MM.1S (cell line): ENCODE measurements around the gene CD3D.

Experiments used
- DNase-seq: peaks from one replicate; pipeline ENCODE4 v3.0.0-alpha.2; 2015
- H2AFZ ChIP-seq: fragments of 300-600 bp; sonication (generic); 2 replicates; pipeline ENCODE4 v1.6.0; 2016; ENCODE audit warnings: antibody characterized with exemption, low read length
- H3F3A ChIP-seq: fragments of 300-600 bp; sonication (generic); 2 replicates; pipeline ENCODE4 v1.6.1; 2016; ENCODE audit warnings: mild to moderate bottlenecking, antibody characterized with exemption, low read length, moderate library complexity, mixed read lengths; ENCODE audit not compliant: insufficient read depth
- H3K27ac ChIP-seq: fragments of 300-600 bp; sonication (generic); 2 replicates; pipeline ENCODE4 v1.5.1; 2016; ENCODE audit warnings: mild to moderate bottlenecking, low read length
- H3K27me3 ChIP-seq: fragments of 300-600 bp; sonication (generic); replicated peaks from 2 replicates; pipeline ENCODE4 v1.6.0; 2016; ENCODE audit warnings: low read length; ENCODE audit not compliant: insufficient read depth
- H3K36me3 ChIP-seq: fragments of 300-600 bp; sonication (generic); replicated peaks from 2 replicates; pipeline ENCODE4 v1.6.1; 2016; ENCODE audit warnings: mild to moderate bottlenecking, low read length, mixed read lengths; ENCODE audit not compliant: insufficient read depth
- H3K4me1 ChIP-seq: fragments of 300-600 bp; sonication (generic); 2 replicates; pipeline ENCODE4 v1.6.1; 2016; ENCODE audit warnings: low read length, mixed read lengths
- H3K4me2 ChIP-seq: fragments of 300-600 bp; sonication (generic); 2 replicates; pipeline ENCODE4 v1.6.0; 2016; ENCODE audit warnings: low read depth, low read length
- H3K4me3 ChIP-seq: fragments of 300-600 bp; sonication (generic); 2 replicates; pipeline ENCODE4 v1.5.1; 2016; ENCODE audit warnings: low read length, mixed read lengths
- H3K79me2 ChIP-seq: fragments of 300-600 bp; sonication (generic); 2 replicates; pipeline ENCODE4 v1.6.1; 2016; ENCODE audit warnings: mixed run types, low read length, mixed read lengths
- H3K9ac ChIP-seq: fragments of 300-600 bp; sonication (generic); 2 replicates; pipeline ENCODE4 v1.6.1; 2016; ENCODE audit warnings: low read length, mixed read lengths
- H3K9me2 ChIP-seq: fragments of 300-600 bp; sonication (generic); replicated peaks from 2 replicates; pipeline ENCODE4 v1.6.1; 2016; ENCODE audit warnings: mild to moderate bottlenecking, low read length, mixed read lengths; ENCODE audit not compliant: insufficient read depth
- H3K9me3 ChIP-seq: fragments of 300-600 bp; sonication (generic); replicated peaks from 2 replicates; pipeline ENCODE4 v1.6.1; 2016; ENCODE audit warnings: mild to moderate bottlenecking, low read length, mixed read lengths; ENCODE audit not compliant: insufficient read depth
- H4K20me1 ChIP-seq: fragments of 300-600 bp; sonication (generic); 2 replicates; pipeline ENCODE4 v1.6.1; 2016; ENCODE audit warnings: mild to moderate bottlenecking, low read length, moderate library complexity, mixed read lengths; ENCODE audit not compliant: insufficient read depth
- EZH2 ChIP-seq: fragments of 300-600 bp; sonication (generic); optimal IDR thresholded peaks from 2 replicates; pipeline ENCODE3; 2017; ENCODE audit warnings: low read depth, mild to moderate bottlenecking, antibody characterized with exemption, low read length, mixed read lengths
- EZH2phosphoT487 ChIP-seq: fragments of 300-600 bp; sonication (generic); IDR thresholded peaks from 2 replicates; pipeline ENCODE4 v1.6.1; 2018; ENCODE audit warnings: antibody characterized with exemption, low read length
- TF ChIP-seq, protein P1 (sequence below): fragments of 300-600 bp; sonication (generic); IDR thresholded peaks from 2 replicates; pipeline ENCODE4 v1.5.1; 2016; ENCODE audit warnings: antibody characterized with exemption, low read length, mixed read lengths

CD3D gene

DNA sequence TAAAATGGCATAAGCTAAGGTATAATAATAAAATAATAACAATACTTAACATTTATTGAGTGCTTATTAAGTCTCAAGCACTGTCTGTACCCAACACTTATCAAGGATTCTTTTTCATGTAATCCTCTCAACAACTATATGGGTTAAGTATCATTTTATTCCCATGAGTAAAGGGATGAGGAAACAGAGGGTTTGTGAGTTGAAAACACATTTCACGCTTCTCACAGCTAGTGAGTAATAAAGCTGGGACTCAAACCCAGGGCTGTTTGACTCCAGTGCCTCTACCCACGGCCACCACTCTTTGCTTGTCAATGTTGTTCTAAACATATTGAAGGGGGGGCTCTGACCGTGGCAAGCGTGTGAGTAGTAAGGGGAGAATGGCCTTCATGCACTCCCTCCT, 29.3 kb downstream of the CD3D start:
- Histone ChIP-seq H3K79me2 (no peaks in the 10 kb centered on the region), H3K4me3 (no peak overlapping the region), H3K36me3 (no peaks in the 10 kb centered on the region), H3K9me3 (no peaks in the 10 kb centered on the region), H2AFZ (no peak overlapping the region), H3K4me2 (no peak overlapping the region), H3K9ac (no peak overlapping the region), H3F3A (peaks cover 5% of the 10 kb centered on the region; the same call in 1 of the 2 replicates), H4K20me1 (no peaks in the 10 kb centered on the region), H3K27me3 (no peaks in the 10 kb centered on the region), H3K9me2 (no peaks in the 10 kb centered on the region), H3K4me1 (peaks cover 16% of the 10 kb centered on the region), H3K27ac (no peak overlapping the region)
- TF ChIP-seq EZH2phosphoT487 (no peak), EZH2 (no peak)
- TF ChIP-seq, protein P1, sequence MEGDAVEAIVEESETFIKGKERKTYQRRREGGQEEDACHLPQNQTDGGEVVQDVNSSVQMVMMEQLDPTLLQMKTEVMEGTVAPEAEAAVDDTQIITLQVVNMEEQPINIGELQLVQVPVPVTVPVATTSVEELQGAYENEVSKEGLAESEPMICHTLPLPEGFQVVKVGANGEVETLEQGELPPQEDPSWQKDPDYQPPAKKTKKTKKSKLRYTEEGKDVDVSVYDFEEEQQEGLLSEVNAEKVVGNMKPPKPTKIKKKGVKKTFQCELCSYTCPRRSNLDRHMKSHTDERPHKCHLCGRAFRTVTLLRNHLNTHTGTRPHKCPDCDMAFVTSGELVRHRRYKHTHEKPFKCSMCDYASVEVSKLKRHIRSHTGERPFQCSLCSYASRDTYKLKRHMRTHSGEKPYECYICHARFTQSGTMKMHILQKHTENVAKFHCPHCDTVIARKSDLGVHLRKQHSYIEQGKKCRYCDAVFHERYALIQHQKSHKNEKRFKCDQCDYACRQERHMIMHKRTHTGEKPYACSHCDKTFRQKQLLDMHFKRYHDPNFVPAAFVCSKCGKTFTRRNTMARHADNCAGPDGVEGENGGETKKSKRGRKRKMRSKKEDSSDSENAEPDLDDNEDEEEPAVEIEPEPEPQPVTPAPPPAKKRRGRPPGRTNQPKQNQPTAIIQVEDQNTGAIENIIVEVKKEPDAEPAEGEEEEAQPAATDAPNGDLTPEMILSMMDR = no peak
- no peak for DNase-seq

DNA sequence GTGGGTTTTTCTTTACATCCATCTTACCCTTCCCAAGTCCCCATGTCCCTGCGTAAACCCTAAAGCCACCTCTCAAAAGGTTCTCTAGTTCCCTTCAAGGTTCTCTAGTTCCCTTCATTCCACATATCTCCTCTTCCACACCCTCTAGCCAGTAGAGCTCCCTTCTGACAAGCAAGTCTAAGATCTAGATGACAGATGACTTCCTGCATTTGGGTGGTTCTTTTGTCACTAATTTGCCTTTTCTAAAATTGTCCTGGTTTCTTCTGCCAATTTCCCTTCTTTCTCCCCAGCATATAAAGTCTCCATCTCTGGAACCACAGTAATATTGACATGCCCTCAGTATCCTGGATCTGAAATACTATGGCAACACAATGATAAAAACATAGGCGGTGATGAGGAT, 30.2 kb downstream of the CD3D start:
- no peak overlapping the region for H3K9ac ChIP-seq
- H2AFZ ChIP-seq = no peak overlapping the region
- no peaks in the 10 kb centered on the region for H3K9me3 ChIP-seq
- H3K4me2 ChIP-seq = no peak overlapping the region
- H3K27ac ChIP-seq = no peak overlapping the region
- no peak for TF ChIP-seq EZH2phosphoT487
- no peak for TF ChIP-seq EZH2
- DNase-seq = no peak
- no peak overlapping the region for H3K4me3 ChIP-seq
- peaks cover 5% of the 10 kb centered on the region; the same call in 1 of the 2 replicates for H3F3A ChIP-seq
- H3K36me3 ChIP-seq = no peaks in the 10 kb centered on the region
- H4K20me1 ChIP-seq = no peaks in the 10 kb centered on the region
- no peaks in the 10 kb centered on the region for H3K9me2 ChIP-seq
- H3K27me3 ChIP-seq = no peaks in the 10 kb centered on the region
- peaks cover 15% of the 10 kb centered on the region for H3K4me1 ChIP-seq
- H3K79me2 ChIP-seq = no peaks in the 10 kb centered on the region

DNA sequence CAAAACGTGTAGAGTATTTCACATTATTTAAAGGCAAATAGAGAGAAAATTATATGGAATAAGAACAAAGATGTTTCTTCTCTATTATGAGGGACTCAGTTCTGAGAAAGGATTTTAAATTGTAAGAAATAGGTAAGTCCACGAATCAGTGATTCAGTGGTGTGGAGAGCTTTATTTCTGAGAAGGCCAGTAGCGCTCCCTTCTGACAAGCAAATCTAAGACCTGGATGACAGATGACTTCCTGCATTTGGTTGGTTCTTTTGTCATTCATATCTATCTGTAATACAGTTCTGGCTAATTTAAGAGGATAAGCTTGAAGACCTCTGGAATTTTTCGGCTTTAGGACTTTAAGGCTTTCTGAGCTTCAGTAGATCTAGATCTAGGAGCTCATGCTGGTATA, 31.0 kb downstream of the CD3D start:
- H3K9me2 ChIP-seq = no peaks in the 10 kb centered on the region
- H3K9me3 ChIP-seq = no peaks in the 10 kb centered on the region
- no peak for TF ChIP-seq EZH2
- TF ChIP-seq, protein P1 = no peak
- no peak for TF ChIP-seq EZH2phosphoT487
- no peak overlapping the region for H3K4me3 ChIP-seq
- H3K36me3 ChIP-seq = no peaks in the 10 kb centered on the region
- no peaks in the 10 kb centered on the region for H3F3A ChIP-seq
- no peaks in the 10 kb centered on the region for H3K79me2 ChIP-seq
- H3K27me3 ChIP-seq = no peaks in the 10 kb centered on the region
- H4K20me1 ChIP-seq = no peaks in the 10 kb centered on the region
- H3K27ac ChIP-seq = no peak overlapping the region
- H2AFZ ChIP-seq = no peak overlapping the region
- peaks cover 9% of the 10 kb centered on the region for H3K4me1 ChIP-seq
- no peak for DNase-seq
- H3K9ac ChIP-seq = no peak overlapping the region
- no peak overlapping the region for H3K4me2 ChIP-seq

DNA sequence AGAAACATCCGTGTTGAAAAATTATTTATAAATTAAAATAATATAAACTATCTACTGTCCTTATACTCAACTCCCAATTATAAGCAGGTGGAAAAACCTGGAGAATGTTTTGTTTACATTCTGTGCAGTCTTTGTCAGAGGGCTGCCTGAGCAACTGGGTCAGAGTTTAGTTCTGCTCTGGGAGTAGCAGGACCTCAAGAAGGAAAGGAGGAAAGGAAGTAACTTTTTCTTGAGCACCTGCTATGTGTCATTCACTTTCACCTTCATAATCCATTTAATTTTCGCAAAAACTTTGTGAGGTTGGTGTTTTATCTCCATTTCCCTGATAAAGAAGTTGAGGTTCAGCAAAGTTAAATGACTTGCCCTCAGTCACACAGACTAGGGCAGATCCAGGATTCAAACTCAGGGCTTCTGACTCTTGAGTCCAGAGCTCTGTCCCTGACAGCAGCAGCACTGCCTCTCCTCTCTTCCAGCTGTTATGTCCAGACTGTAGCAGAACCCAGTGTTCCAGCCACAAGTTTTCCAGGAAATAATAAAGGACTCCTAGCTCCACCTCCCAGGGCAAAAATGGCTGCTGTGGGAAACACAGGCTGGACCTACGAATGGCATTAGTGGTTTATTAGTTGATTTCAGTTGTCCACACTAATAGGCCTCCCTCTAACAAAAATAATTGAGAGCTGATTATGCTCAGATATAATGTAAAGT, 31.6 kb downstream of the CD3D start:
- no peaks in the 10 kb centered on the region for H3K27me3 ChIP-seq
- no peak overlapping the region for H3K4me2 ChIP-seq
- DNase-seq = no peak
- no peak overlapping the region for H3K4me3 ChIP-seq
- TF ChIP-seq EZH2phosphoT487 (no peak), EZH2 (no peak)
- TF ChIP-seq, protein P1 = no peak
- no peaks in the 10 kb centered on the region for H4K20me1 ChIP-seq
- peaks cover 4% of the 10 kb centered on the region for H3K4me1 ChIP-seq
- no peak overlapping the region for H2AFZ ChIP-seq
- no peak overlapping the region for H3K9ac ChIP-seq
- no peaks in the 10 kb centered on the region for H3K79me2 ChIP-seq
- no peaks in the 10 kb centered on the region for H3F3A ChIP-seq
- no peaks in the 10 kb centered on the region for H3K9me3 ChIP-seq
- H3K27ac ChIP-seq = no peak overlapping the region
- H3K36me3 ChIP-seq = no peaks in the 10 kb centered on the region
- no peaks in the 10 kb centered on the region for H3K9me2 ChIP-seq
